ENCODE measurements around the gene PRPF6.

Gene PRPF6

DNA sequence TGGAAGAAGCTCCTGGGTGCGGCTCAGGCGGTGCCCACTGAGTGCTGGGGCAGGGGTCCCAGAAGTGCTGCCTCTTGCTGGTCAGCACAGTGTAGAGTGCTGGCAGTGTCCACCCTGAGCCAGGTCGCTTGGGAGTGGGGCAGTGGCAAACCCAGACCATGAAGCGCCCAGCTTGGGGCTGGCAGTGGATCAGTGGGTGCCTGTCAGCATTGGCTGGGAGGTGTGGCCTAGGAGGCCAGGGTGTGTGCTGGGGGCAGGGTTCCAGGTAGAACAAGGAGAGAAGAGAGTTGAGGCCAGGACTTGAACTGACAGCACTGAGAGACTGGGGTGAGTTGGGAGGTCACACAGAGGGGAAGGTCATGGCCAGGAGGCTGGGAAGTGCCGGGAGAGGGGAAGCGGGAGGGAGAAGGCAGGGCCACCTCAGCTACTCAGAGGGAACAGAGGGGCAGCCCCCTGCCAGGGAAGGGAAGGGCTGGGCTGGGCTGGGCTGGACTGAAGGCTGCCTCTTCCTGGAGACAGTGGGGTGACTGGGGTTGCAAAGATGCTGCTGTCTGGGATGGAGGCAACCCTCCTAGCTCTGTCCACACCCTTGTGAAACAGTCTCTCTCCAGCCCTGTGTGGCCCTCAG lies 86.2 kb downstream of the PRPF6 start:
- DNase-seq, result peak; percentile 58

DNA sequence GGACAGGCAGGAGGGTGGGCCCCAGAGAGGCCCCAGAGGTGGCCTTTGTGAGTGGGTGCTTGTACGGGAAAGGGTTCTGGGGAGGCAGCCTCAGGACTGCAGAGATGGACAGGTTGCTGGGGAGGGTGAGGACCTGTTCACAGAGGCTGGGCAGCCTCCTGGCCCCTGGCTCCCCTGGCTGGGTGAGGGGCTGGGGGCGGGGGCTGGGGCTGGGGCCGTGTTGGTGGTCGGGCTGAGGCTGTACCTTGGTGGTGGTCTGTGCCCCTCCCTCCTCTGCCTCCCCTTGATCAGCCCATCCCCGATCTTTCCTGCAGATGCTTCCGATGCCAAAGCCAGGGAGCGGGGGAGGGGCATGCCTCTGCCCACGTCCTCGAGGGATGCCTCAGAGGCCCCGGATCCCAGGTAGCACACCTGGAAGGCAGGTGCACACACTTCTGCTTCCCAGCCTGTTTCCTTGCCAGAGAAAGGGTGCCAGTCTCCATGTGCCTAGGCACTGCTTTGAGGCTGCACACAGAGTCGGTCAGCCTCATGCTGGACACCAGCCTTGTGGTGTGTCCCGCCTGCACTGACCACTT lies 86.9 kb downstream of the PRPF6 start:
- no peak for DNase-seq

DNA sequence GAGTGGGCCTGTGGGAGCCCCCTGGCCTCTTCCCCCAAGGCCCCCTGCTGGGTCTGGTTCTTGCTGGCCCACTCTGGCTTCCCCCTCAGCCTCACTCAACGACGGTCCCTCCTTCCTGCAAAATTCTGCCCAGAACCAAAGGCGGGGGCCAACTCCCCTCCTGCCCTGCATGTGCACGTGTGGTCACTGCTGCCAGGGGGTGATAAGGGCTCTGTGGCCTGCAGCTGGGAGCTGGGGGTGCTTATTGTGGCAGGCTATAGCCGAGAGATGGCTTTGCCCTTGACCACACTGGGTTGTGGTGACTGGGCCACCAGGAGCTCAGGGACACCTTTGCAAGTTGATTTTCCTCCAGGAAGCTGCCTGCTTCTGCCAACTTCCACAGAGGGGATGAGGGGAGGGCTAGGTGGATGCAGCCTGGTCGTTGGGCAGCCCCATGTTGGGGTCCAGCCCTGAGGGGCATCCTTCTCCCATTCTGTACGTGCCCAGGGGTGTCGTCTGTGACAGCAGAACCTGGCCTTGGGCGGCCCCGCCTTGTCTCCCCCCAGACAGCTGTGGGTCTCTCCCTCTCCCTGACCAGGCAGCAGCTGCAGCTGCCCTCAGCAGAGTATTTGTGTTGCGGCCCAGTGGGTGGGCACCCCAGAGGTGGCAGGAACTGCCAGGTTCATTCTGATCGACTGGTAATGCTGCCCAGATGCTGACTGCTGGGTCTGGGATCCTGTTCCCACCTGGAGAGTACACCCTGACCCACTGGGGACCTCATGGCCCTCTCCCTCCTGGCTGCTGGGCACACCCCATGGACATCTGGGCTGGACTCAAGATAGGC lies 87.7 kb downstream of the PRPF6 start:
- DNase-seq, result no peak

DNA sequence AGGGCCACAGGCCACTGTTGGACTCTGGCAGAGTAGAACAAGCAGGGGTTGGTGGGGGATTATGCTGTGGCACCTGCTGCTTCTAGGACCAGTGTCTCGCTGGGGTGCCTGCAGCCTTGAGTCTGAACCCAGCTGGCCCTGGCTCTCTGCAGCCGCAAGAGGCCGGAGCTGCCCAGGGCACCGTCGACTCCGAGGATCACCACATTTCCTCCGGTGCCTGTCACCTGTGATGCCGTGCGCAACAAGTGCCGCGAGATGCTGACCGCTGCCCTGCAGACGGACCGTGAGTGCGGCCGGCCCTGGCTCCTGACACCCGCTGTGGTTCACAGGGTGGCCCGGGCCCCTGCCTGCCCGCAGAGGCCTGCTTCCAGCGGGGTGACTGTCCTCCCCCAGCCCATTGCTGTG lies 88.3 kb downstream of the PRPF6 start:
- DNase-seq, result no peak

DNA sequence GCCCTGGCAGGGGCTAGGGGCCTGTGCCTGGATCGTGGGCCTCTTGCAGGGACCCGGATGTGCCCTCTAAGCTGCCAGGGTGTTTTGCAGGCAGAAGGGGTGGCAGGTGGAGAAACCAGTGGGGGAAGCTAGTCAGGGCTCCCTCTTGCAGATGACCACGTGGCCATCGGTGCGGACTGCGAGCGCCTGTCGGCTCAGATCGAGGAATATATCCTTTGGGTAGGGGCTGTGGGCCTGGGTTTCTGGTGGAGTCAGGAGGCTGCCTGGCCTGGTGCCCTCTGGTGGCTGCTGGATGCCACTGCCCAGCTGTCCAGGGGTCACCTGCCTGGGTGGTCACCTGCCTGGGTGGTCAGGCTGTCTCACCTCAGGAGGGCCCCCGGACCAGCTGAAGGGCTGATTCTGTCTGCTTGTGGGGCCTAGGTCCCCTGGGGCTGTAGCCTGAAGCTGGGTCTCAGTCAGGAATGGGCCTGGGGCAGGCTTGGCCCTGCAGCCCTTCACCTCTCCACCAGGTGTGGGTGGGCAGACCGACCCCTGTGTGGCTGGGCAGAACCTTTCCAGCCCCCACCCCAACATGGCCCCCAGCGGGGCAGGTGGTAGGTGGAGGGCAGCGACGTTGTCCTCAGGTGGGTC lies 88.8 kb downstream of the PRPF6 start:
- no peak for DNase-seq

DNA sequence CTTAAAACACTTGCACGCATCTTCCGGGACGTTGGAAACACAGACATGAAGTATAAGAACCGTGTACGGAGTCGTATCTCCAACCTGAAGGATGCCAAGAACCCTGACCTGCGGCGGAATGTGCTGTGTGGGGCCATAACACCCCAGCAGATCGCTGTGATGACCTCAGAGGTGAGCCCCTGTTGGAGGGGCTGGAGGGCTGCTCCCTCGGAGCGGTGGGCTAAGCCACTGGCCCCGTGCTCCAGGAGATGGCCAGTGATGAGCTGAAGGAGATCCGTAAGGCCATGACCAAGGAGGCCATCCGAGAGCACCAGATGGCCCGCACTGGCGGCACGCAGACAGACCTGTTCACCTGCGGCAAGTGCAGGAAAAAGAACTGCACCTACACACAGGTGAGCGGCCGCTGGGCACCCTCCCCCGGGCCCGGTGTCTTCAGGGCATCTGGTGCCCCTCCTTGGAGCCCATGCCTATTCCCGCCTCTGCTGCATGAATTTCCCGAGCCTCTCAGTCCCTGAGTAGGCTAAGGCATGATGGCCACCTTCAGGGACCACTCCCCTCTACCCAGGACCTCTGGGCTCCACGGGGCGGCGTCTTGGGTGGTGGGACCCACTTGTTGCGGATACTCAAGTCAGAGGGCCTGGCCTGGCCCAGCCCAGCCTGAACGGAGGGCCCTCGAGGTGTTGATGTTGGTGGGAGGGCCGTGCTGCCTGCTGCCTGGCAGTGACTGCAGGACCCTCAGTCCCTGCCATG lies 89.5 kb downstream of the PRPF6 start:
- no peak for DNase-seq

- DNase-seq, result no peak
Observed at GRCh38 chr20:64071341-64072332, 90.7 kb downstream of the PRPF6 start.

DNA sequence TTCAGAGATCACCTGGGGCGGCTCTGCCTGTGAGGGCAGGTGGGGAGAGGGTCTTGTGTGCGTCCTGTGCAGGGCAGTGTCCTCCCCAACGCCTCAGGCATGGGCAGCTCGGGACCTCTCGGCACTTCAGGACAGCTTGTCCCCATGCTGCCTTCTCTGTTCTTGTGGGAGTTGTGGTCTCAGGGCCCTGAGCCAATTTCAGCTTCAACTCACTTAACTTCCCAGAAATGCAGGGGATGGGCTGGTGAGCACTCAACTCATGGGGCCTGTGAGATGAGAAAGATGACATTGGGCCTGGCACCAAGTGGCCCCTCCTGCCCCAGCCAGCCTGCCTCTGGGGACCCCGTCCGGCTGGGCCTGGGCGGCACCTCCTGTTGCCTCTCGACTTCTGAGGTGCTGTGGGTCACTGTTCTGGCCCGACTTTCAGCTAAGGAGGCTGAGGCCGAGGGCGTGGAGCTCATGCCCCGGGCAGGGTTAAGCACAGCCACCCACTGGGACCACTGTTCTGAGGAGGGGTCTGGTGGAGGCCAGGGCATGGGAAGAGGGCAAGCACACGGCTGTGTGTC lies 91.6 kb downstream of the PRPF6 start:
- DNase-seq, result no peak

DNA sequence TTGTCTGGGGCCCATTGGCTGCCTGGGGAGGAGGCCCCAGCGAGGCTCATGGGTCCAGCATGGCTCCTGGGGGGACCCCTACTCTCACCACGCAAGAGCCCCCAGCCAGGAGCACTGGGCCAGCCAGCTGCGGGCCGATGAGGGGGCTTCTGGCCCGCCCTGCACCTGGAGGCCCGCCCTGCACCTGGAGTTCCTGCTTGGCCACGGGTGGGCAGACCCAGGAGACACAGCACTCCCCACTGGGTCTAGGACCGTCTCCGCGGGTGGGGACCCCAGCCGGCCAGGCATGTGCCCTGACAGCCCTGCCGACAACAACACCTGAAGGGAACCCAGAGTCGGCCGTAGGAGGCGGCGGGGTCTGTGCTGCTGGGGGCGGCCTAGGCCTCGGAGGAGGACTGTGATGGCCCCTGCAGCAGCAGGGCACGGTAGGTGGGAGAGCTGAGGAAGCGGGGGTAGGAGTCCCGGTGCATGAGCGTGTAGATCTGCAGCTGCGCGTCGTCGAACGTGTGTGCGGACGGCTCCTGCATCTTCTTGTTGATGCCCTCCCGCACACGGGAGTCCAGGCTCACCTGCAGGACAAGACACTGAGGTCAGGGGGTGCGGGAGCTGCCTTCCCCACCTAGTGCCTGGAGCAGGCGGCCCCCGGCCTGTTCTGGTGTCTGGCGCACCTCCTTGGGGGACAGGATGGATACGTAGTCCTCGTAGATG lies 92.7 kb downstream of the PRPF6 start:
- DNase-seq, result no peak

GRCh38 chr20:64074184-64074789 lies 93.4 kb downstream of the PRPF6 start:
- DNase-seq, result no peak

DNA sequence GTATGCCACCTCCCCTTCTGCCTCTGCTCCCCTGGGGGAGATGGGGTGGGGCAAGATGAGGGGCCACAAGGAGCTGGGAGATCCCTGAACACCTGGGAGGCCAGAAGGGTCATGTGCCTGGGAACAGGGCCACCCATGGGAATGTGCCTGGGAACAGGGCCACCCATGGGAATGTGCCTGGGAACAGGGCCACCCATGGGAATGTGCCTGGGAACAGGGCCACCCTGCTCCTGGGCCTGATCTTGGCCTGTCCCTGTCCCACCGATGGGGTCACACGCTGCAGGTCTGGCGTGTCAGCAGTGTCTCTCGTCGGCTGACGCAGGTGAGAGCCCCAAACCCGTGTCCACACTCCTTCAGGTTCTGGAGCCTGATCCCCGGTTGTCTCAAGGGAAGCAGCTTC lies 94.0 kb downstream of the PRPF6 start:
- no peak for DNase-seq

DNA sequence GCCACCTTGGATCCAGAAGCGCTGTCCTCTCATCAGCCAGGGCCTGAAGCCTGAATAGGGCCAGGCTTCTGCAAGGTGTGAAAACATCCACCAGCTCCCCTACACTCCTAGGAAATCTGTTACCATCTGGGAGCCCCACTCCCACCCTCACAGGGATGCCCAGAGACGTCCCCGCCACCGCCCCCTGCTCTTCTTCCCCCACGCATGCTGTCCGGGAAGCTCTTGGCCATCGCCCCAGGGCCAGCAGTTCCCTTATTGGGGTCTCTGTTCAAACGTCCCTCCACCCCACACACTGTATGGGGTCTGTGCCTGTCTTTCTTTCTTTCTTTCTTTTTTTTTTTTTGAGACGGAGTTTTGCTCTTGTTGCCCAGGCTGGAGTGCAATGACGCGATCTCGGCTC lies 94.6 kb downstream of the PRPF6 start:
- no peak for DNase-seq

DNA sequence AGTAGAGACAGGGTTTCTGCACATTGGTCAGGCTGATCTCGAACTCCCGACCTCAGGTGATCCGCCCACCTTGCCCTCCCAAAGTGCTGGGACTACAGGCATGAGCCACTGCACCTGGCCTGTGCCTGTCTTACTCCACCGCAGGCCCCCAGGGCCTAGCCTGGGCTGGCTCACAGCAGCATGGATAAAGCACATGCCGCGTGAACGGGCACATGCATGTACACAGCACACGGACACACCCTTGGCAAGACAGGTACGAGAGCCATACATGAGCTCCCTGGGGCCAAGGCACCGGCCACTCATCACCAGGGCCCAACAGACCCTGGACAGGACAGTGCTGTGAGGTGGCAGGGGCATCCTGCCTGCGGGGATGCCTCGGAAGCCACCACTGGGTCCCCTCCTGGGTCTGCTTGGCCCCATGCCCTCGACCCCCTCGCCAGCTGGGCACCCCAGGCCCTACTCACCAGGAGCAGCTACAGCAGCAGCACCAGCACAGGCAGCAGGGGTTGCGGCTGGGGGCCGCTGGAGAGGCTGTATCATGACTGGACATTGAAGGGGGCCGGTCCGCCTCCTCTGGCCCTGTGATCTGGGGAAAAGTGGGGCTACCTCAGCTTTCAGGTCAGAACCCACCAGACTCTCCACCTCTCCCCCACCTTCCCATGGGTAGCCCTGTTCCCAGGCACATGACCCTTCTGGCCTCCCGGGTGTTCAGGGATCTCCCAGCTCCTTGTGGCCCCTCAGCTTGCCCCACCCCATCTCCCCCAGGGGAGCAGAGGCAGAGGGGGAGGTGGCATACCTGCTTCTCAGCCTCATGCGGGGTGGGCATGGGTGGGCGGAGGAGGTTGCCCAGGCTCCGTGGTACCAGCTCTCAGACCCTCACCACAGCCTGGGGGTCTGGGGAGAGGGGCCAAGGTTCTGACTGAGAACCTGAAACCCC lies 95.4 kb downstream of the PRPF6 start:
- no peak for DNase-seq

GRCh38 chr20:64077094-64077493 lies 96.2 kb downstream of the PRPF6 start:
- no peak for DNase-seq

DNA sequence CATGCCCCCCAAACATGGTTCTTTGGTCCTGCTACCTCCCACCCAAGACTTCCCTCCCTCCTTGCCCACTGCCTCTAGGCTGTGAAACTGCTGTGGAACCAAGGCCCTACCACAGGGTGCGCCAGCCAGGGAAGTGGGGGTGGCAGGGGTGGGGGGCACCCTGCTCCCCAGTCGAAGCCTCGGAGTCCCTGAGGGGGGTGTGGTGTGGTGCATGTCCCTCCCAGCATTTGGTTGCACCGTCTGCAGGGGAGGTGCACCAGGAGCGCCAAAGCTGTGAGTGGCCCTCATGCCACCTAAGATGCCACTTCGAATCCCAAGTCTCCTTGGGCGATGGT lies 96.6 kb downstream of the PRPF6 start:
- no peak for DNase-seq

- DNase-seq, result no peak
Observed at GRCh38 chr20:64077876-64078551, 97.1 kb downstream of the PRPF6 start.

DNA sequence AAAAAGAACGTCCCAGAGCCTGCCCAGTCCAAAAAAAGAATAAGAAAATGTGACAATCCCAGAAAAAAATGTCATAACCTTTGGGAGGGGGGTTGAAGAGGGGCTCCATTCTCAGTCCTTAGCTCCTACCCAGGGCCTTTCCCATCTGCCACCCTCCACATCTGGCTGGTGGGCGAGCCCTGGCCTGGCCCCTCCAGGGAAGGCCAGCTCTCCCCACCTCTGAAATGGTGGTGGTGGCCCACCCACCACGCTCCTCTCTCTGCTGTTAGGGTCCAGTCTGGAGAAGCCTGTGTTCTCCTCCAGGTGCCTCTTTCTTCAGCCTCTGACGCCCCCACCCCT lies 98.0 kb downstream of the PRPF6 start:
- no peak for DNase-seq

- peak; percentile 85 for DNase-seq
Observed at GRCh38 chr20:64079273-64080012, 98.5 kb downstream of the PRPF6 start, which contains the start of gene RGS19. TSS of gene RGS19 (minus strand) at chr20:64079518. CDS start at chr20:64076886, 2,632 bp downstream.

Measured in RPMI8226 (cell line).